Measurements from ENCODE around the gene MRPS23.
"Not testable (repeated sequence)": the region's sequence is repeated elsewhere in the genome, so short reads cannot be mapped to it uniquely, and the experiment has no call there.

MRPS23 gene

GRCh38 chr17:57861790-57862693 is 12.2 kb upstream of the MRPS23 start:
- DNase-seq, result no peak

GRCh38 chr17:57861000-57861789 is 11.4 kb upstream of the MRPS23 start:
- DNase-seq, result no peak

DNA sequence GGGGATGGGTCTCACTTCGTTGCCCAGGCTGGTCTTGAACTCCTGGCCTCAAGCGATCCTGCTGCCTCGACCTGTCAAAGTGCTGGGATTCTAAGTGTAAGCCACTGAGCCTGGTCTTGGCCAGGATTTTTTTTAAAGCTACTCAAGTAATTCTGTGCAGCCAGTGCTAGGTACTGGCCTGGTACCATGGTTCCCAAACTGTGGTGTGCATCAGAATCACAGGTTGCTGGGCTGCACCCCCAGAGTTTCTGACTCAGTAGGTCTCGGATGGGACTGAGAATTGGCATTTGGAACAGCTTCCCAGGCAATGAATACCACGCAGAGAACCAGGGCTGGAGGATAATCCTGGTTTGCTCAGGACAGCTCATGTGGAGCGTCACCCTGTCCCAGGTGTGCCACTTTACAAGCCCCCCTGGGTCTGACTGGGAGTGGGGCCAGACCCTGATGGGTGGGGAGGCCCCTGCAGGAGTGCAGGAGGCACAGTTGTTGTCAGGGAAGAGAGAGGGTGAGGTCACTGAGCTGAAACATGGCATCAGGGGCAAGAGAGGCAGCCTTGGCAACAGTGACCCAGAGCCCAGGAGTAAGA is 10.7 kb upstream of the MRPS23 start:
- DNase-seq, result no peak

- DNase-seq, result no peak
Measured at GRCh38 chr17:57859601-57860413, 10.0 kb upstream of the MRPS23 start.

GRCh38 chr17:57858838-57859237 is 9.0 kb upstream of the MRPS23 start:
- no peak for DNase-seq

- DNase-seq, result no peak
Measured at GRCh38 chr17:57856792-57857620, 7.2 kb upstream of the MRPS23 start.

- DNase-seq, result no peak
Measured at GRCh38 chr17:57855391-57856035, 5.7 kb upstream of the MRPS23 start.

- no peak for DNase-seq
Measured at GRCh38 chr17:57853695-57854094, 3.9 kb upstream of the MRPS23 start.

GRCh38 chr17:57852955-57853328 is 3.1 kb upstream of the MRPS23 start:
- no peak for DNase-seq

GRCh38 chr17:57852092-57852954 is 2.5 kb upstream of the MRPS23 start:
- no peak for DNase-seq

DNA sequence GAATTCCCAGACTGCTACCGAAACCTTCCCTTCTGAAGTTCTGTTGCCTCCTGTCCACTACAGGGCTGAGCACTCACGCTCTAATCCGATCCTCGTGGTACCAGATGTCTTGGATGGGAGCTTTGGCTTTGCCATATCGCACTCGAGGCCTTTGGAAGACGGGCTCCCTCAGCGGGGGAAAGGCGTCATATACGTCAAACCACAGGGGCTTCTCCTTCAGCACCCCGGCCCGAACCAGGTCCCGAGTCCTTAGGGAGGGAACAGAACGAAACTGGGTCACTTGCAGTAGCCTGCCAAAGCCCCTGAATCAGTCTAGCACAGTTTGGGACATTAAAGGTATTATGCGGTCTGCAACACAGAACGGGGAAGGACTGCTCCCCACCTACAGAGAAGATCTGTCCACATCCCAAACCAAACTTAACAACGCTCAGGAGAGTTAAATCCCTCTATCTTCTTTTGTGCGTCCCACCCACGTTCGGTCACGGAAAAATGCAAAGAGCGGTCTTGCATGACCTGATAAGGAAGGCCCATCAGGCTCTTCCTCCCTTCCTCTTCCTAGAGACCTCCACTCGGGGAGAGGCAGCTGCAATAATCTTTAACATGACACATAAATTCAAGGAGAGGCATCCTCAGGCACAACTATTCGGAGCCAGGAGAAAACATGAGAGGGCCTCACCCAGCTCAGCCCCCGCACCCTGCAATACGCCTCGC is 526 bp downstream of the MRPS23 start:
- no peak for DNase-seq

- DNase-seq, result not testable (repeated sequence)
Measured at GRCh38 chr17:57846056-57846945, 3.5 kb downstream of the MRPS23 start.

GRCh38 chr17:57842280-57842679 is 7.6 kb downstream of the MRPS23 start:
- no peak for DNase-seq

- DNase-seq, result no peak
Measured at GRCh38 chr17:57839571-57839923, 10.3 kb downstream of the MRPS23 start.

GRCh38 chr17:57838857-57839570 is 10.8 kb downstream of the MRPS23 start:
- no peak for DNase-seq

DNA sequence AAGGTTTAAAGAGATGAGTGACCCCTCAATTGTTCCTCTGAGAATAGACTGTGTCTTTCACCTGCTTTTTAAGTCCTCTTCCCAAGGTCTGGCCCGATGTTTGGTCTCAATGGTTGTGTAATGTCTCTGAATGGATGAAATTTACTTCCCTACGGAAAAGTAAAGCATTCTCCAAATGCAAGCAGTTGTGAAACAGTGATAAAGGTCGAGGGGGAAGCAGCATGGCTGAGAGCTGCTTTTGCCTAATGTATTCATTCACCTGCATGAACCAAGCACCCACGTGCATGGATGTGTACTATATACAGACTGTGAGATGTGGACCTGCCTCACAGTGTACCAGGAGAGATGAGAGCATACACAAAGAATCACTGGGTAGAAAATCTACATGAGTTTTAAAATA is 11.4 kb downstream of the MRPS23 start:
- no peak for DNase-seq

- no peak for DNase-seq
Measured at GRCh38 chr17:57835333-57835900, 14.4 kb downstream of the MRPS23 start.

Data from GOT3 (cell line).